OCI-LY7 (cell line): ENCODE measurements around the gene FMN2. TPM values are rescaled to one million over a fixed set of nuclear protein-coding genes. Genes with fewer than 3 reads are reported as not detected.

ENCODE experiments used
- BruUV-seq: library from RNA; stranded (reverse); fragments of 400-500 nt; replicated peaks from 2 replicates; lab custom pipeline; 2021; lab: Mats Ljungman, UMichigan
- CTCF ChIA-PET: fragments of 300-600 bp; sonication (Branson Sonifier 250); formaldehyde crosslinking; loops from one replicate; lab custom pipeline; 2022; ENCODE audit warnings: antibody characterized with exemption; ENCODE audit not compliant: unreplicated experiment; lab: Charles Lee
- POLR2A ChIA-PET: fragments of 300-600 bp; sonication (Branson Sonifier 250); formaldehyde crosslinking; loops from one replicate; lab custom pipeline; 2022; ENCODE audit warnings: antibody characterized with exemption; lab: Charles Lee
- DNase-seq: peaks from one replicate; pipeline ENCODE4 v3.0.0-alpha.2; 2015; ENCODE audit warnings: low spot score
- H2AFZ ChIP-seq: fragments of 200-600 bp; sonication (generic), shearing (Covaris generic); 2 replicates; pipeline ENCODE4 v1.6.1; 2014; ENCODE audit warnings: mild to moderate bottlenecking, antibody characterized with exemption, low read length, moderate library complexity
- H3K27ac ChIP-seq: fragments of 200-600 bp; sonication (generic); 2 replicates; pipeline ENCODE4 v1.5.1; 2014; ENCODE audit warnings: mixed run types, low read depth, mild to moderate bottlenecking, moderate library complexity, low read length, inconsistent platforms; ENCODE audit not compliant: poor library complexity, severe bottlenecking
- H3K36me3 ChIP-seq: fragments of 200-600 bp; sonication (generic); 2 replicates; pipeline ENCODE4 v1.6.1; 2014; ENCODE audit warnings: mild to moderate bottlenecking, antibody characterized with exemption, low read length, moderate library complexity, mixed read lengths; ENCODE audit not compliant: insufficient read depth
- H3K4me1 ChIP-seq: fragments of 200-600 bp; sonication (generic); 2 replicates; pipeline ENCODE4 v1.5.1; 2014; ENCODE audit warnings: mild to moderate bottlenecking, low read length; ENCODE audit not compliant: insufficient read depth, poor library complexity, severe bottlenecking
- H3K4me2 ChIP-seq: fragments of 200-600 bp; sonication (generic); 2 replicates; pipeline ENCODE4 v1.6.1; 2014; ENCODE audit warnings: mild to moderate bottlenecking, low read length
- H3K4me3 ChIP-seq: fragments of 200-600 bp; sonication (generic); 2 replicates; pipeline ENCODE4 v1.5.1; 2014; ENCODE audit warnings: mild to moderate bottlenecking, low read depth, low read length; ENCODE audit not compliant: poor library complexity, severe bottlenecking
- H3K79me2 ChIP-seq: fragments of 200-600 bp; sonication (generic); 2 replicates; pipeline ENCODE4 v1.6.1; 2016; ENCODE audit warnings: low read depth, mild to moderate bottlenecking, low read length, moderate library complexity, mixed read lengths; ENCODE audit not compliant: insufficient read depth
- H3K9me2 ChIP-seq: fragments of 200-600 bp; sonication (generic); 2 replicates; pipeline ENCODE4 v1.6.1; 2016; ENCODE audit warnings: mild to moderate bottlenecking, low read length, mixed read lengths; ENCODE audit not compliant: insufficient read depth
- H3K9me3 ChIP-seq: fragments of 200-600 bp; sonication (generic); 2 replicates; pipeline ENCODE4 v1.6.1; 2014; ENCODE audit warnings: mild to moderate bottlenecking, mixed run types, low read length, mixed read lengths
- H4K20me1 ChIP-seq: fragments of 200-600 bp; sonication (generic); 2 replicates; pipeline ENCODE4 v1.6.1; 2014; ENCODE audit warnings: mild to moderate bottlenecking, antibody characterized with exemption, low read length, moderate library complexity, mixed read lengths; ENCODE audit not compliant: insufficient read depth
- EZH2phosphoT487 ChIP-seq: fragments of 200-600 bp; sonication (generic); IDR thresholded peaks from 2 replicates; pipeline ENCODE4 v1.6.1; 2018; ENCODE audit warnings: low read depth, borderline replicate concordance, mild to moderate bottlenecking, mixed run types, antibody characterized with exemption, low read length, moderate library complexity, mixed read lengths
- intact Hi-C: fragments of 100-400 bp; cut with micrococcal nuclease; formaldehyde crosslinking; loops from one replicate; pipeline ENCODE4 v1.10.0; 2022; ENCODE audit not compliant: unreplicated experiment
- total RNA-seq, 2 experiments: library from RNA; depleted of rRNA in 1 of 2; stranded (reverse); fragments of >200 nt in 1 of 2; shearing (Covaris generic) in 1 of 2; gene quantifications; 2 replicates each; pipeline ENCODE4 v1.2.3, GENCODE V29; 2014 to 2022
- TF ChIP-seq, protein P1 (sequence below): fragments of 200-600 bp; sonication (generic); conservative IDR thresholded peaks from 2 replicates; pipeline ENCODE4 v1.5.1; 2014; ENCODE audit warnings: mild to moderate bottlenecking, antibody characterized with exemption, low read length, moderate library complexity, mixed read lengths

Gene FMN2
- total RNA-seq, 2 experiments from 2014 or later, result not detected

DNA sequence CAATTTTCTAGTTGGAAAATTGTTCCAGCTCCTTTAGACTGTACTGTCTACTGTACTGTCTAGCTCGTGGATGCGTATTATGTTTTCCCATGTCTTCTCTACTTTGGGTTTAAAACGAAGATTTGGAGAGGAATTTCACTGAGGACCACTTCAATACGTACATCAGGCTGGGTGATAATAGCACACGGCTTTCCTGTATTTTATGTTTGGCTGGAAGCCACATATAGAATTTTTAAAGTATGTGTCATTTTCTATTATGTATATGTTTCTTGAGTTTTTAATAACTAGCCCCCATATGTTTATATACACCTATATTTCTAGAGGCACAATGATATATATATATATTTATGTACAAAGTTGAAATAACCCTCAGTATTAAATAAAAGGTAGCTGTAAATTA lies 293.9 kb downstream of the FMN2 start:
- POLR2A ChIA-PET, result no interaction called here
- H3K36me3 ChIP-seq, result no peaks in the 10 kb centered on the region
- no peaks in the 10 kb centered on the region for H3K4me1 ChIP-seq
- H3K9me2 ChIP-seq, result no peaks in the 10 kb centered on the region
- CTCF ChIA-PET, result no interaction called here
- H3K4me2 ChIP-seq, result no peak overlapping the region
- H3K4me3 ChIP-seq, result no peak overlapping the region
- no peaks in the 10 kb centered on the region; the same call in 1 of the 2 replicates for H3K9me3 ChIP-seq
- no peak for DNase-seq
- H2AFZ ChIP-seq, result no peak overlapping the region
- no peak for TF ChIP-seq EZH2phosphoT487
- TF ChIP-seq, protein P1, sequence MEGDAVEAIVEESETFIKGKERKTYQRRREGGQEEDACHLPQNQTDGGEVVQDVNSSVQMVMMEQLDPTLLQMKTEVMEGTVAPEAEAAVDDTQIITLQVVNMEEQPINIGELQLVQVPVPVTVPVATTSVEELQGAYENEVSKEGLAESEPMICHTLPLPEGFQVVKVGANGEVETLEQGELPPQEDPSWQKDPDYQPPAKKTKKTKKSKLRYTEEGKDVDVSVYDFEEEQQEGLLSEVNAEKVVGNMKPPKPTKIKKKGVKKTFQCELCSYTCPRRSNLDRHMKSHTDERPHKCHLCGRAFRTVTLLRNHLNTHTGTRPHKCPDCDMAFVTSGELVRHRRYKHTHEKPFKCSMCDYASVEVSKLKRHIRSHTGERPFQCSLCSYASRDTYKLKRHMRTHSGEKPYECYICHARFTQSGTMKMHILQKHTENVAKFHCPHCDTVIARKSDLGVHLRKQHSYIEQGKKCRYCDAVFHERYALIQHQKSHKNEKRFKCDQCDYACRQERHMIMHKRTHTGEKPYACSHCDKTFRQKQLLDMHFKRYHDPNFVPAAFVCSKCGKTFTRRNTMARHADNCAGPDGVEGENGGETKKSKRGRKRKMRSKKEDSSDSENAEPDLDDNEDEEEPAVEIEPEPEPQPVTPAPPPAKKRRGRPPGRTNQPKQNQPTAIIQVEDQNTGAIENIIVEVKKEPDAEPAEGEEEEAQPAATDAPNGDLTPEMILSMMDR, result no peak
- intact Hi-C loops, result no loop called here
- BruUV-seq, result no TSS peak
- no peak overlapping the region for H3K27ac ChIP-seq
- H4K20me1 ChIP-seq, result no peaks in the 10 kb centered on the region
- H3K79me2 ChIP-seq, result no peaks in the 10 kb centered on the region

DNA sequence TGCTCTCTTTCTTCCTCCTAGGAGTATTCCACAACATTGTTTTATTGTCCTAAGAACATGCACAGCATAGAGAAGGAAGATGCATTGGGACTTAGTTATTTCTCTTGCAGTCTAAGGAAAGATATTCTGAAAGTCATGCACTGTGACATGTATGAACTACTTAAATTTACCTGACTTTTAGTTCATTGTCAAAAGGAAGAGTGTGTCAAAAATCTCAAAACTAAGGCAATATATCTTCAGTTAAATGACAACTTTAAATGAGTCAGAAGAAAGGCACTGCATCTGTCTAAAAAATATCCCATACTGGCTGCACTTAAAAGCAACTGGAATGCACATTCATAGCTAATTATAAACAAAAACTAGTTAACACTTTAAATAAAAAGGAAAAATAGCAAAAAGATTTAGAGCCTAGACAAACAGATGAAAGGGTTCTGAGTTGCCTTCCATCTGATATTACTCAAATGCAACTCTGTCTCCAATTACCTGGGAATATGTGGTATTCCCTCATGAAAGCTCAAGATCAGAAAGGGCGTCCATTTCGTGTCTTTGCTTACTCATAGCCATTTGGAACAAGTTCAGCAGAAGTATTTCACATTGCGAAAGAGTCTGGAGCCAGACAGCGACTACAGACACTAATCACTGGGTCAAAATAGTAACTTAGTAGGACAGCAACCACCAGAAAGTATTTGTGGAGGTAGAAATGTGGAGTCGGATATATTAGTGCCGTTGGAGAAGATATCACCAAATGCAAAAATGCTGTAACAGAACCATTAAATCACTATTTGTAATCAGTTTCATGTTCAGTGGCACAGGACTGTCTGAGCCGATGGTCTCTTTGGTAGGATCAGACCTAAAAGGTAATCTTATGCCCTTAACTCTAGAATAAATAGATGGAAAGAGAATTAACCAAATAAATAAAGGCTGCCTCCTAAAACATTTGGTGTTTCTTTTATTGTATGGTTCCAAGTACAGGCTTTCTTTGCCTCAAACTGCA lies 294.6 kb downstream of the FMN2 start:
- no peaks in the 10 kb centered on the region for H3K4me1 ChIP-seq
- no peak overlapping the region for H3K4me2 ChIP-seq
- H3K36me3 ChIP-seq, result no peaks in the 10 kb centered on the region
- no peak overlapping the region for H3K4me3 ChIP-seq
- BruUV-seq, result no TSS peak
- intact Hi-C loops, result no loop called here
- no peak overlapping the region for H3K27ac ChIP-seq
- TF ChIP-seq, protein P1, result no peak
- TF ChIP-seq EZH2phosphoT487, result no peak
- no peak for DNase-seq
- ChIA-PET POLR2A (interaction anchor here (0.6 kb wide), 1 partner anchor 208 kb away, joined by 4 read pairs; no protein-coding TSS in a partner anchor), CTCF (no interaction called here)
- H3K79me2 ChIP-seq, result no peaks in the 10 kb centered on the region
- H3K9me3 ChIP-seq, result no peaks in the 10 kb centered on the region
- H2AFZ ChIP-seq, result no peak overlapping the region
- no peaks in the 10 kb centered on the region for H3K9me2 ChIP-seq
- H4K20me1 ChIP-seq, result no peaks in the 10 kb centered on the region

DNA sequence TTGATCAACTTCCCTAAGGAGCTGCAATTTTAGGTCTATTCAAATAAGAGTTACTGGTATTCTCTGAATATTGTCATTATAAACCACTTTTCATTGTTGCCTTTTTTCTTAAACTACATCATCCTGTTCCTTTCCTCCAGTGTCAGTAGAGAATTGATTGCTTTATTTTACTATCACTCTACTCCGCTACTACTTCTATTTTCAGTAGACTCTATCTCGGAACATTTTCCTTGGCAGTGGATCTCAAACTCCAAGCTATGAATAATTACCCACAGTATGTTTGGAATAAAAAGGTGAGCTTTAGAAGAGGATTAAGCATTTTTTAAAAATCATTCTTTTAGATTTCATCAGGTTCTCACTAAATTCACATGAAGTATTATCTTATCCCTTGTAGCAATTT lies 295.4 kb downstream of the FMN2 start:
- BruUV-seq, result no TSS peak
- no peak overlapping the region for H2AFZ ChIP-seq
- H4K20me1 ChIP-seq, result no peaks in the 10 kb centered on the region
- H3K4me2 ChIP-seq, result no peak overlapping the region
- no peaks in the 10 kb centered on the region for H3K4me1 ChIP-seq
- no peak for TF ChIP-seq EZH2phosphoT487
- TF ChIP-seq, protein P1, result no peak
- CTCF ChIA-PET, result no interaction called here
- H3K9me3 ChIP-seq, result no peaks in the 10 kb centered on the region
- intact Hi-C loops, result no loop called here
- no peak for DNase-seq
- H3K27ac ChIP-seq, result no peak overlapping the region
- no peaks in the 10 kb centered on the region for H3K79me2 ChIP-seq
- H3K9me2 ChIP-seq, result no peaks in the 10 kb centered on the region
- H3K36me3 ChIP-seq, result no peaks in the 10 kb centered on the region
- no peak overlapping the region for H3K4me3 ChIP-seq
- POLR2A ChIA-PET, result no interaction called here
